ENCODE results near the gene PCDH9.

DNA sequence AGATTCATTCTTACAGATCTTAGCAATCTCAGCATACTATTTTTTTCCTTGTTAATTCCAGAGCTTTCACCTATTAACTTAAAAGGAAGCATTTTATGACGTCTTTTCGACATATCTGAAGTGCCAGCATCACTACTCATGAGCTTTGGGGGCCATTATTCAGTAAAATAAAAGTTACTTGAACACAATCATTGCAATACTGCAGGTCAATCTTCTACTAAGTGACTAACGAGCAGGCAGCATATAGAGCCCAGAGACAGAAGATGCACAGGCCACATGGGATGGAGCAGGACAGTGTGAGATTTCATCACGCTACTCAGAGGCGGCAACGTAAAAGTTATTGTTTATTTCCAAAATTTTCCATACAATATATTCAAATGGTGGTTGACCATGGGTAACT lies 382.6 kb downstream of the PCDH9 start:
- TF ChIP-seq, protein P1, sequence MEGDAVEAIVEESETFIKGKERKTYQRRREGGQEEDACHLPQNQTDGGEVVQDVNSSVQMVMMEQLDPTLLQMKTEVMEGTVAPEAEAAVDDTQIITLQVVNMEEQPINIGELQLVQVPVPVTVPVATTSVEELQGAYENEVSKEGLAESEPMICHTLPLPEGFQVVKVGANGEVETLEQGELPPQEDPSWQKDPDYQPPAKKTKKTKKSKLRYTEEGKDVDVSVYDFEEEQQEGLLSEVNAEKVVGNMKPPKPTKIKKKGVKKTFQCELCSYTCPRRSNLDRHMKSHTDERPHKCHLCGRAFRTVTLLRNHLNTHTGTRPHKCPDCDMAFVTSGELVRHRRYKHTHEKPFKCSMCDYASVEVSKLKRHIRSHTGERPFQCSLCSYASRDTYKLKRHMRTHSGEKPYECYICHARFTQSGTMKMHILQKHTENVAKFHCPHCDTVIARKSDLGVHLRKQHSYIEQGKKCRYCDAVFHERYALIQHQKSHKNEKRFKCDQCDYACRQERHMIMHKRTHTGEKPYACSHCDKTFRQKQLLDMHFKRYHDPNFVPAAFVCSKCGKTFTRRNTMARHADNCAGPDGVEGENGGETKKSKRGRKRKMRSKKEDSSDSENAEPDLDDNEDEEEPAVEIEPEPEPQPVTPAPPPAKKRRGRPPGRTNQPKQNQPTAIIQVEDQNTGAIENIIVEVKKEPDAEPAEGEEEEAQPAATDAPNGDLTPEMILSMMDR (conservative IDR thresholded peaks at IDR 0.05; ENCODE audit: low read depth in 2 of 2): no peak
- TF ChIP-seq POLR2AphosphoS5 (IDR thresholded peaks at IDR 0.05; ENCODE audit: low read depth): no peak
- TF ChIP-seq, protein P2, sequence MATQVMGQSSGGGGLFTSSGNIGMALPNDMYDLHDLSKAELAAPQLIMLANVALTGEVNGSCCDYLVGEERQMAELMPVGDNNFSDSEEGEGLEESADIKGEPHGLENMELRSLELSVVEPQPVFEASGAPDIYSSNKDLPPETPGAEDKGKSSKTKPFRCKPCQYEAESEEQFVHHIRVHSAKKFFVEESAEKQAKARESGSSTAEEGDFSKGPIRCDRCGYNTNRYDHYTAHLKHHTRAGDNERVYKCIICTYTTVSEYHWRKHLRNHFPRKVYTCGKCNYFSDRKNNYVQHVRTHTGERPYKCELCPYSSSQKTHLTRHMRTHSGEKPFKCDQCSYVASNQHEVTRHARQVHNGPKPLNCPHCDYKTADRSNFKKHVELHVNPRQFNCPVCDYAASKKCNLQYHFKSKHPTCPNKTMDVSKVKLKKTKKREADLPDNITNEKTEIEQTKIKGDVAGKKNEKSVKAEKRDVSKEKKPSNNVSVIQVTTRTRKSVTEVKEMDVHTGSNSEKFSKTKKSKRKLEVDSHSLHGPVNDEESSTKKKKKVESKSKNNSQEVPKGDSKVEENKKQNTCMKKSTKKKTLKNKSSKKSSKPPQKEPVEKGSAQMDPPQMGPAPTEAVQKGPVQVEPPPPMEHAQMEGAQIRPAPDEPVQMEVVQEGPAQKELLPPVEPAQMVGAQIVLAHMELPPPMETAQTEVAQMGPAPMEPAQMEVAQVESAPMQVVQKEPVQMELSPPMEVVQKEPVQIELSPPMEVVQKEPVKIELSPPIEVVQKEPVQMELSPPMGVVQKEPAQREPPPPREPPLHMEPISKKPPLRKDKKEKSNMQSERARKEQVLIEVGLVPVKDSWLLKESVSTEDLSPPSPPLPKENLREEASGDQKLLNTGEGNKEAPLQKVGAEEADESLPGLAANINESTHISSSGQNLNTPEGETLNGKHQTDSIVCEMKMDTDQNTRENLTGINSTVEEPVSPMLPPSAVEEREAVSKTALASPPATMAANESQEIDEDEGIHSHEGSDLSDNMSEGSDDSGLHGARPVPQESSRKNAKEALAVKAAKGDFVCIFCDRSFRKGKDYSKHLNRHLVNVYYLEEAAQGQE (IDR thresholded peaks at IDR 0.05; ENCODE audit: unreplicated experiment): no peak

All from GM23338 (cell line).